ENCODE measurements around the gene CAMTA1.

The CAMTA1 gene

DNA sequence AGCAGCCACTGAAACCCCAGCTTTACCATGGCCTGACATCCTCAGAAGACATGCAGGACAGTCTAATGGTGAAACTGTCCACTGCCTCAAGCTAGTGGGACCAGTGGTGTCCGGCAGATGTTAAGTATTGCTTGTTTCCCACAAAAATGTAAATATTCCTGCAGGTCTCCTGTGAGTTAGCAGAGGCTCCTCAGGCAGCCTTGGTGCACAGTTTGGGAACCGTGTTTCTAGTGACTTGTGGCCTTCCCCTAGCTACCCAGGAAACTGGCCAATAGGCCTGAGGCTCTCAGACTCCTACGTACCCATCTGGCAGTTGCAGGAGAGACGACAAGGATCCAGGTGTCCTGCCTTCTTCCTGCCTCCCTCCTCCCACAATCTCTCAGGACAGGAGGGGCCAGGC lies 142.4 kb downstream of the CAMTA1 start:
- DNase-seq (ENCODE audit: low read depth, low spot score), result no peak

DNA sequence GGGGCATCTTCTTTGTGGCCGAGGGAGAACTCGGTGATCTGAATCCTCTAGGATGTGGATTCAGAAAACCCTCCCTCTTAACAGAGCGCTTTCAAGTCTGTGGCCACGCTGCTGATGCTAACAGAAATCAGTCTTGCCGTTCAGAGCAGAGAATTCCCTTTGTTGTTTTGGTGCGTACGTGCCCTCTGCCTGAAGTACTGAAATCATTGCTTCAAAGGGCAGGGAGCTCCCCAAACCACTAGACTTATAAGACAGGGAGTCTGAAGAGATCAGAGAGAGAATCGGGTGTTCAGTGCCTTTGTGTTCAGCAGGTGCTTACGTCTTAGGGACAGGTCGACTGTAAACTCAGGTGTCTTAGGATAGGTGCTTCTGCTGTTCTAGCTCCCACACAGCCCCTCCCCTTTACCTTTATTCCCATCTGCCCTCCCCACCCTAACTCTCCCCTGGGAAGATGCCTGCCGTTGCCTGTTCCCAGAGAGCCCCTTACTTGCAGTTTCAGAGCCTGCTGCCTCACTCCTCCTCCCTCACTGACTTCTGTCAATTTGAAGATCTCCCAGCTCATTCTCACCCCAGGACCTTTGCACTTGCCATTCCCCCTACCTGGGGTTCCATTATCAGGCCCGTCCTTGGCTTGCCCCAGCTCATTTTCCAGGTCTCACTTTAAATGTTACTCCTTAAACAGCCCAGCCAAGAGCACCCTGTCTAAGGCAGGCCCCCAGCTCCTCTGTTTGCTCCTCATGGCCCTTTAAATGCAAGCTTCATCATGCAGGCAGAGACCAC lies 143.0 kb downstream of the CAMTA1 start:
- no peak for DNase-seq (ENCODE audit: low read depth, low spot score)

DNA sequence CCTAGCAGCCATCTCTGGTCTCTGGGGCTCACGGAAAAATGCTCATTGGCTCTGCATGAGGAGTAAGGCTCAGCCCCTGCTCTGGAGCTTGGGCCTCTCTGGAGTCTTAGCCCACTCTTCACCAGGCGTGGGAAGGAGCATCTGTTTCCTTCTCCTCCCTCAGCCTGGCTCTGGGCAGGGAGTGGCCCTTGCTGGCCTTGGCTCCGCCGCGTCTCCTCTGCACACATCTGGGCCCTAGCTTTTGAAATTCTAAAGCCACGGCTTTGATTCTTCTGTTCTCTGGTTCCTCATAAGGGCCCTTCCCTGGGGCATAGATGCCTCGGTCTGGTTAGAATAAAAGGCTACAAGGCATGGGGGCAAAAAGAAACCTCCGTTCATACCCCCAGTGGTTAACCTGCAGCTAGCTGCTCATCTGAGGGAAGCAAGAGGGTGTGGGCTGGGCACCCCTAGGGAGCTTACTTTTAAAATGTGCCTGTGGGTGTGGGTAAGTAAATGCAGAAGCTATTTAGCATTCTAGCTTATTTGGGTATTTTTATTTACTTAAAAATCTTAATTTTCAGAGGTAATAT lies 145.6 kb downstream of the CAMTA1 start:
- no peak for DNase-seq (ENCODE audit: low read depth, low spot score)

DNA sequence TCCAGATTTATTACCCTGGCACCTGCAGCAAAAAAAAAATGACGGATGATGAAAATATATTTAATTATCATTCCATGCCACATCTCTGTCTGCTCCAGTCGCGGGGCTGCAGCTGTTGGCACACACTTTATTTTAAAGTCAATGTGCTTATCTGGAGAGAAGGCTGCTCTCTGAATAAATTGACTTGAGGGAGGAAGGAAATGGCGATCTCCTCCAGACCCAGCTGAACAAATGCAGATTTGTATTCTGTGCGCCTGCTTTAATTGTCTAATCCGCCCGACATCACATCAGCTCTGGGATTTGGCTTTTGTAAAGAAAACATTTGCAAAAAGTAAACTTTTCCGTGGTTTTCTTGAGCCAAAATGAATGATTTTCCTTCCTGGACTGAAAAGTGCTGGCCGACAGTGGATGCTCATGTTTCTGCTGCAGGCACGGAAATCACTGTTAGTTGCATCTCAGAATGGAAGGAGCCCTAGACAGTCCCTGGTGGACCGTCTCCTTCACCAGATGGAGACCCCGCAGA lies 150.2 kb downstream of the CAMTA1 start:
- no peak for DNase-seq (ENCODE audit: low read depth, low spot score)

DNA sequence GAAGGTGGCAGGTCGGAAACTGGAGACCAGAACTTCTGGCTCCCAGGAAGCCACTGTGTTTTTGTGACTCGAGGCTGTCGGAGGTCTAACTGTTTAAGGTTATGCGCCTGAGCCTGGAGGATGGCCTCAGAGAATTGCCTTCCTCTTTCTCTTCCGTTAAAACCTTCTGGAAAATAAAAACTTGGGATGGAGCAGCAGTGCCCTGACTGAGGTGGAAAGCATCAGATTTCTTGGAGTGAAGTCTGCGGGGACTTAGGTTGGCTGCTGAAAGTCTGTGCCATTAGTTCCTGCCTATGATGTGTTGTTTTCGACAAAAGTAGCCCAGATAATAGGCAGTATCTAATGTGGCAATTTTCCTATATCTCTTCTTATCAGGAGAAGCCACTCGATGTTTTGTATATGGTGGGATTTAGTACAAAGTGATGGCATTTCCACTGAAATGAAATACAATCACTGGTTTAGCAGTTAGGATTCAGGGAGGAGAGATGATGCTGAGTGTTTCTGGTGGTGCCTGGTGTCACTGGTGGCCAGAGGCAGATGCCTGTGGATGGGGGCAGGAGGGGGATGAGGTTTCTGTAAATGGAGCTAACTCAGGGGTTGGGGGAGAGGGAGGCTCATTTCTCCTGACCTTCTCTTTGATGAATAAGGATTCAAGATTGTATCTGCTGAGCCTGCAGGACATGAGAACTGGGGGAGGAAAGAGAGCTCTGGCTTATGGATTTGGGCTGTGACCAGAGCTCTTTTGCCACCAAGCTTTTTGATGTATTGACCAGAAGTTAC lies 150.8 kb downstream of the CAMTA1 start:
- no peak for DNase-seq (ENCODE audit: low read depth, low spot score)

DNA sequence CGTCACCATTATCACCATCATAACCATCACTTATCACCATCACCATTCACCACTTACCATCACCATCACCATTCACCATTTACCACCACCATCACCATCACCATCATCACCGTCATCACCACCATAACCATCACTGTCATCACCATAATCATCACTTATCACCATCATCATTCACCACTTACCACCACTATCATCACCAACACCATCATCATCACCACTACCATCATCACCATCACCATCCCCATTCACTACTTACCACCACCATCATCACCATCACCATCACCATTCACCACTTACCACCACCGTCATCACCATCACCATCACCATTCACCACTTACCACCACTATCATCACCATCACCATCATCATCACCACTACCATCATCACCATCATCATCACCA lies 151.8 kb downstream of the CAMTA1 start:
- DNase-seq (ENCODE audit: low read depth, low spot score), result no peak

DNA sequence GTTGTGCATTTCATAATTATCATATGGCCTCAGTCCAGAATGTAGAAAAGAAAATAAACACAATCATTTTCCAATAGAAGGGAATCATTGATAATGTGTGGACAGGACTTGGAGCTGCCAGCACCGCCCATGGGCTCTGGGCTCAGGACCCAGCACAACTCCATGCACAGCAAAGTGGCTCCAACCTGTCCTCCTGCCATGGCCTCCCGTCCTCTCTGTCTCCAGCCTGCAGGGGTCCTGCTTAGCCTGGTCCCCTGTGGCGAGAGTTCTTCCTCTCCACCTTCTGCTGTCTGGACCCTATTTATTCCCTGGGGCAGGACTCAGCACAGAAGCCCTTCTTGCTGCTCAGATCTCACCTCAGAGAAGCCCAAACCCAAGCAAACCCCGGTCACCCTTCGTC lies 154.1 kb downstream of the CAMTA1 start:
- no peak for DNase-seq (ENCODE audit: low read depth, low spot score)

DNA sequence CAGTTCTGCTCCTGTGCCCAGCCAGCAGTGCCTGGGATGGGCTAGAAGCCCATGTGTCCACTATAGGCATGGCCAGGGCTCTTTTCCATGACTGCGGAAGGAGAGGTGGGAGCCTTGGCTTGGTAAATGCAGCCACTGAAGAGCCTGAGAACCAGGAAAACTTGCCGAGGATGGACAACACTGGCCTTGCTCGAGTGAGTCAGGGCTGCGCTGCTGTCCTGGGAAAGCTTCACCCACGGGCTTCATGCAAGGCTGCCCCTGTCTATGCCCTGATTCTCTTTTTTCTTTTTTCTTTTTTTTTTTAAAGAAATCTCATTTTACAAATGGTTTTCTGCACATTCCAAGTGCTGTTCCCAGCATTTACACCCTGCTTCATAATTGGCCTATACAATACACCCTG lies 156.5 kb downstream of the CAMTA1 start:
- DNase-seq (ENCODE audit: low read depth, low spot score), result no peak

DNA sequence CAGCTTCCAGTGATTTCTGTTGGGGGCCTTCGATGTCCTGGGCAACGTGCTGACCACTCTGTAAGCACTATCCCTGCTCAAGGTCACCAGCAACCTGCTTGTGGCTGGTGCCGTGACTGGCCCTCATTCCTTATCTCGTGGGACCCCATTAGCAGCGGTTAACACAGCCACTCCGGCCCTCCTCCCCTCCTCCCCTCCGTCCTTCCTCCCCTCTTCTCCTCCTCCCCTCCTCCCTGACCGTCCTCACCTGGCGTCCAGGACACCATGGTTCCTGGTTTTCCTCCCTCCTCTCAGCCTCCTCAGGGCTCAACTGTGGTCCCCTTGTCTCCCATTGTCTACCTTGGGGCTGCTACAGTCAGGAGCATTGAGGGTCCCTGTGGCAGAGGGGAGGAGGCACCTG lies 157.7 kb downstream of the CAMTA1 start:
- DNase-seq (ENCODE audit: low read depth, low spot score), result no peak

DNA sequence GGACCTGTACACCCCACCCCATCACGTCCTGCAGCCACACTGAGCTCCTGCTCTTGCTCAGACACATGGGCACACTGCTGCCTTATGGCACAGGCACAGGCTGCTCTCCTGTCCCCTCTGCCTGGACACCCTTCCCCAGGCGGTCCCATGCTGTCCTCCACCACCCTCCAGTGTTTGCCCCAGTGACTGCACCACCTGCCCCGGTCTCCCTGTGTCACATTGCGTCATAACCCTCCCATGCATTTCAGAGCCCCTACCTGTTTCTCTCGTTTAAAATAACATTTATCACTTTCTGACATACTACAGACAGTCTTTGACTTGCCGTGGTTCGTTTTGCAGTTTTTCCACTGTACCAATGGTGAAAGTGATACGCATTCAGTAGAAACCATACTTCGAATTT lies 159.2 kb downstream of the CAMTA1 start:
- DNase-seq (ENCODE audit: low read depth, low spot score), result no peak

DNA sequence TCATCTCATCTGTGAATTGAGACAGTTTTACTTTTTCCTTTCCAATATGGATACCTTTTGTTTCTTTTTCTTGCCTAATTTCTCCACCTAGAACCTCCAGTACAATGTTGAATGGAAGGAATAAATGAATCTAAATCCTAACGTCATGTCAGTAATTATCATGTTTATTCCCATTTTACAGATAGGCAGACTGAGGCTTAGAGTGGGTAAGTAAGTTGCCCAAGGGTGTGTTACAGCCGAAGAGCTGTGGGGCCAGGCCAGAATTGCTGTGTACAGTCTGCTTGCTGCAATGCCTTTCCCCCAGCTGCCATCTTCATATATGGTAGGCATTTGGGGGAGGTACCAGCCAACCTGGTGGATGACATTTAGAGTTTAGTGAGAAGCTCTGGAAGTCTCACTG lies 162.7 kb downstream of the CAMTA1 start:
- DNase-seq (ENCODE audit: low read depth, low spot score), result no peak

DNA sequence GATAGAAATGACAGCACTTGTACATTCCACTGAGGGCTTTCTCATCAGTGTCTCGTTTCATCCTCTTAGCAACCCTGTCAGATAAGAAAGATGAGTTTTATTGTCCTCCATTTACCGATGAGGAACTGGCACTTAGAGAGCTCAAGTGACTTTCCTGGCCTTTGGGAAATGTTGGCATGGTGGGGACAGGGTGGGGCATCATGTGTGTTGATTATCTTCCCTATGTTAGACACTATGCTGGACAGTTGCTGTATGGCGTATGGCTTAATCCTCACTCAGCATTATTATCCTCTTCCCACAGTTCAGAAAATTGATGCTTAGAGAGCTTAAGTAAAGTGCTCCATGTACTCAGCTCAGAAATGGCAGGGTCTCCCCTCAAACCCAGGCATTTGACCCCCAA lies 163.2 kb downstream of the CAMTA1 start:
- DNase-seq (ENCODE audit: low read depth, low spot score), result no peak

DNA sequence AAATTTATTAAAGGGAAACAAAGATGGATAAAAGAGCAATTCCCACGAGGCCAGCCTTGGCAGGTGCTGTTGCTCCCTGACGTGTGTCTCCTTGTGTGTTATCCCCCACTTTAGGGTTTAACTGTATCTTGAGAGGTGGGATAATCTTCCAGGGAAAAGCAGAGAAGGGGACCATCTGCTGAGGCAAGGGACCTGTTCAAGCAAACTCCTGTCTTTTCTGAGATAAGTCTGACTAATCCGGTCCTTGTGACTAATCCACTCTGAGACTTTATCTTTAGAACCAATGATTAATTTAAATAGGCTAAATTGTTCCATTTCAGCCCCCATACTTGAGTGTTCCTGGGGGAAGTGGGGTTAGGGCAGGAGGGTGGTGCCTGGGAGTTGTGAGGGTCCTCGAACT lies 163.6 kb downstream of the CAMTA1 start:
- DNase-seq (ENCODE audit: low read depth, low spot score), result no peak

DNA sequence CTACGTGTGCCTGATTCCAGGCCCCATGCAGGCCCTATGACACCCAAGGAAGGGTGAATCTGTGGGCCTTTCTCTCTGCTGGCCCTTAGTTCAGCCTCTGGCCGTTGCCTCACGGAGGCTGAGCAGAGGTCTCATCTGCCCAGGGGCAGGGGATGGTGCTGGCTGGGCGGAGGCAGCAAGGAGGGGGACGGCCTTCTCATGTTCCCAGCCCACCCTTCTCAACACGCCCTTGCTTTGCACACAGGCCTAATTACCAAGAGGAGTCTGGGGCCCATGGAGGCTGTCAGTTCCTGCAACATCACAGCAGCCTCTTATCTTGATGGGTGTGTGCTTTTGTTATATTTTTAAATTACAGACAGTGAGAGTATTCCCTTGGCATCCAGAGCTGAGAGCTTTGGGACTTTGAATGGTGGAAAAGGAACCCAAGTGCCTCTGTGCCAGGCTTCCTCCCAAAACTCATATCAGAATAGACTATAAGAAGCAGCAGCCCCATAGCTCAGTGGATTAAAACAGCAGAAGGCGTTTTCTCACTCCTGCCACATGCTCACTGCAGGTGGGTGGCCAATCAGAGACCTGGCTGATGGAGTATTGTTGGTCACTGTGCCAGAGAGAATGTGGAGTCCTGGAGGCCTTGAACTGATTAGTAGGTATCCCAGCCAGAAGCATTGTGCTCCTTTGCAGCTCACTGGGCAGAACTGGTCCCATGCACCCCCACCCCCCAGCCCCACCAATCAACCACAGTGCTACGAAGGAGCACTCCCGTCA lies 164.9 kb downstream of the CAMTA1 start:
- no peak for DNase-seq (ENCODE audit: low read depth, low spot score)

DNA sequence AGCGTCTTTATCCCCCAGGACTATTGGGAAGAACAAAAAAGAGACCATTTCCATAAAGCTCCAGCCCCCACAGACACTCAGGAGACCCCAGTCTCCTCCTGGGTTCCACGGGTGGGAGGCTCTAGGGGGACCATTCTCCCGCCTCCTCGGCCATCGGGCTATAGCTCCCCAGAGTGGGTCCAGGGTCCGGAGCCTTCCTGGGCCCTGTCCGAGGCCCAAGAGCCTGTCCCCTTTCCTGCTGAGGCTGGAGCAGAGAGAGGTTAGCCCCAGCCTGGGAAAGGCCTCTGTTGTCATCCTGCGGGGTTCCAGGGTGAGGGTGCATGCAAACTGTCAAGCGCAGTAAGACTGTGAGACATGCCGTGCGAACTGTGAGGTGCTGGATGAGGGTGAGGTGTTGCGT lies 166.3 kb downstream of the CAMTA1 start:
- no peak for DNase-seq (ENCODE audit: low read depth, low spot score)

DNA sequence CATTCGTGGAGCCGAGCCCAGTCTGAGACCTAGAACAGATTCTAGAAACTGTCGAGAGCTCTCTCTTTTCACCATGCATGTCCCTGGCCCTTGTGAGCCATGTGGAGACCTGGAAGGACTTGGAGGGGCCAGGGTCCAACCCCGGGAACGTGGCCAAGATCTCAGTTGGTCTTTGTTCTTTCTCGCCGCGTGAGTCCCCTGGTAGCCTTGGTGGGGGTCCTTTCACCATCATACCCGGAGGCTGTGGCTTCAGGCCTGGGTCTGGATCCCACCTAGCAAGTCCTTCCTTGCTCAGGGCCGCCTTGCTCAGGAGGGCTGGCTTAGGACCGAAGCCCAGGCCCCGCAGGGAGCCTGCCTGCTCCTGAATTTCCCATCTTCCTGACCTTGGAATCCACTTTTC lies 168.0 kb downstream of the CAMTA1 start:
- no peak for DNase-seq (ENCODE audit: low read depth, low spot score)

DNA sequence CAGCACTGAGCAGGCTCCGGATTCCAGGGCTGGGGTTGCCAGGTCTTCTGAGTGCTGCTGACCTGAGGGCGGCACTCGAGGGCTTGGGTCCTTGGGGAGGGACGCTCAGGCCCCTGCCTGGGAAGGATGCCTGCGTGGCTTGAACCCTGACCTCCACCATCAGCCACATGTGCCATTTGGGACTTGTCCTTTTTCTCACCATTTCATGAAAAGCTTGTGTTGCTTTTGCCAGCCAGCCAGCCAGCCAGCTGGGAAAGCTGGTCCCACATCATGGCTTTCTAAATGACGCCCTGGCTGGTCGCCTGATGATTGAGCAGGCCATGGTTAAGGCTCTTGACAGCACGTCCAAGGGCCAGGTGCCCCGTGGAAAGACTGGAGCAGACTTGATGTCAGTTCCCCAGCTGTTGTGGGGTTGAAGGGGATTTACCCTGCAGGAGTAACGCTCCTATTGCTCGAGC lies 168.7 kb downstream of the CAMTA1 start:
- DNase-seq (ENCODE audit: low read depth, low spot score), result no peak

DNA sequence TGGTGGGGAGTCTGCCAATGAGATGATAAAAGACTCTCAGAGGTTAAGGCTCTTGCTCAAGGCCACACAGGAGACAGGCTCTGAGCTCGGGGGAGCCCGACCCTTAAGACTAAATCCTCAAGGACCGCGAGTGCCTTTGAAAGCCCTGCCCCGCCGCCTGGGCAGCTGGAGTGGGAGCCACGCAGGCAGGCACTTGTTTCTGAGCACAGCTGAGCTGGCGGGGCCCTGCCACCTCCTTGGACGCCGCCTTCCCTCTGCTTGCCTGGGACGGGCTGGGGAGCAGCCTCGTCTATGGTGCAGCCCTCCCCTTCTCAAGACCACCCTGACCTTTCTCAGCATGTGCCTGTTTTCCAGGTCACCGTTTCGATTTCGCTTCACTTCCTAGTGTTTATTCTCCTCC lies 169.3 kb downstream of the CAMTA1 start:
- DNase-seq (ENCODE audit: low read depth, low spot score), result no peak

DNA sequence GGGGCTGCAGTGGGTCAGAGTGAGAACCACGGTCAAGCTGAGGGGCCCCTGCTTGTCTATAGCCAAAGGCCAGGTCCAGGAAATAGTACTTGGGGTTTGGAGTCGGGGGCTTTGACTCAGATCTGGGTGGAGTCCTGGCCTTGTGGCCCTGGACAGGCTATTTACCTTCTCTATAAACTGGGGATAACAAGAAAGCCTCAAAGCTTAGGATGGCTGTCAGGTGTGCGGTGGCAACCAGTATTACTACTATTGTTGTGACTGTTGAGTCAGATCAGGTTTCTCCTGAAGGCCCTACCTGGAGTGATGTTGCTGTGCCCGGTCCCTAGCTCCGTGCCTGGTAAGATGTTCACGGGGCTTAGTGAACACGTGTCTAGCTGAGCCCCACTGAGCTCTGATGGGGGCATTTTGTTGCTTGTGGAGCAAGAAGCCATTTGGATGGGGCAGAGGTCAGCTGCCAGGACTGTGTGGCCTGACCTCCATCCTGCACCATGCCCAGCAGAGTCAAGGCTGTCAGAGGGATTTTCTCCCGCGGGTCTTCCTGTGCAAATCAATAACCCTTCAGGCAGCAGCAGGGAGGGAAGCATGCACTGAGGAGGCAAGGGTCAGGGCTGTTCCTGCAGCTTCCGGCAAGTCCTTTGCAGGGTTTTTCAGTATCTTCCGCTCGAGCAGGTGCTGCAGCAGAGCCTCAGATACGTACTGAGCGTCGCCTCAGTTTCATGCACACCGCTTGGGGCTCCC lies 170.3 kb downstream of the CAMTA1 start:
- DNase-seq (ENCODE audit: low read depth, low spot score), result no peak

DNA sequence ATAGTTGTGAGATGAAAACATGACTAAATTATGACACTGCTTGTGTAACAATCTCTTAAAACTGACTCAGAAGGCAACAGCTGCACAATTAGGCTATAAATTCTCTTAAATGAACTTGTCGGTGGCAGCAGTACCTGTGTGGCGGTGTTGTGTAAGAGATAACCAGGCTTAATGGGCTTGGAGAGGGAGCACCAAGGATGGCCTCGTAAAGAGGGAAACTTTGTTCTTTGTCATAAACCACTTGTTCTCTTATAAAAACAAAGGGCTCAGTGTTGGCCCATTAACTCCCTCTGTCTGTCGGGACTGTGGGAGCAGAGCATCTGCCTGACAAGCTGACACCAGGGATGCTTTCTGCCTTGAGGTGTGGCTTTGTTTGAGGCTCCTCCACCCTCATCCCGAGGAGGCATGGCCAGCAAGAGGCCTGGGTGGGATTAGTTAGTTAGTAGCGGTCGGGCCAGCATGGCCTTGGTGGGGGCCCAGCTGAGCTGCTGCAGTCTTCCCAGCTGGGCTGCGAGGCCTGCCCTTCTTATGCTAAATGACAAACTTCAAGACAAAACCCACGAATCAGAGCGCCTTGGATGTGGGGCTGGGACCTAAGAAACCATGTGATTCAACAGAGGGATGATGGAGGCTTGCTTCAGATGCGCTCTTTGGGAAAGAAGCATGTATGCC lies 171.4 kb downstream of the CAMTA1 start:
- DNase-seq (ENCODE audit: low read depth, low spot score), result no peak

DNA sequence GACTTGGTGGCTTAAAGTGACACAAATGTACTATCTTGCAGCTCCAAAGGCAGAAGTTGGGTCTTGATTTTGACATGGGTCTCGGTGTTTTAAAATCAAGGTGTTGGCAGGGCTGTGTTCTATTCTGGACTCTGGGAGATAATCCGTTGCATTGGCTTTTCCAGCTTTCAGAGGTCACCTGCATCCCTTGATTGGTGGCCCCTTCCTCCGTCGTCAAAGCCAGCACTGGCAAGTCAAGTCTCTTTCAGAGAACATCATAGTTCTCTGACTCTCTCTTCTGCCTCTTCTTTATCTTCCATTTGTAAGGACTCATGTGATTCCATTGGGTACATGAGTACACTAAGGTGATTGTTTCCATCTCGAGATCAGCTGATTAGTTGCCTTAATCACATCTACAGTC lies 172.1 kb downstream of the CAMTA1 start:
- no peak for DNase-seq (ENCODE audit: low read depth, low spot score)

Data from smooth muscle cell of the brain vasculature (primary cell).